Uterus (tissue), 4 donors: ENCODE data around the gene EYS. TPM values are rescaled to one million over a fixed set of nuclear protein-coding genes. Genes with fewer than 3 reads are reported as not detected.

Experiments
- DNase-seq, 2 donors: peaks; one replicate each; pipeline ENCODE4 v3.0.0-alpha.2; 2019 to 2020
- H3K27ac ChIP-seq, 2 donors: fragments of 200-600 bp; sonication (generic); 1 replicate in 1 of 2; 2 replicates in 1 of 2; pipeline ENCODE4 v1.5.1; 2016 to 2018
- H3K27me3 ChIP-seq, 2 donors: fragments of 200-600 bp; sonication (generic); one replicate each; pipeline ENCODE4 v1.5.1; 2018 to 2019; ENCODE audit warnings: control low read depth in 1 of 2
- H3K36me3 ChIP-seq, 2 donors: fragments of 200-600 bp; sonication (generic); one replicate each; pipeline ENCODE4 v1.5.1; 2019; ENCODE audit warnings: control low read depth in 1 of 2
- H3K4me1 ChIP-seq, 2 donors: fragments of 200-600 bp; sonication (generic); one replicate each; pipeline ENCODE4 v1.5.1; 2018 to 2019; ENCODE audit warnings: control low read depth in 1 of 2
- H3K4me3 ChIP-seq, 2 donors: fragments of 200-600 bp; sonication (generic); 1 replicate in 1 of 2; 2 replicates in 1 of 2; pipeline ENCODE4 v1.5.1; 2018 to 2019; ENCODE audit warnings: mild to moderate bottlenecking in 1 of 2
- H3K9me3 ChIP-seq, 2 donors: fragments of 200-600 bp; sonication (generic); one replicate each; pipeline ENCODE4 v1.5.1; 2019; ENCODE audit warnings: control low read depth in 1 of 2
- CTCF ChIP-seq, 4 experiments: fragments of 200-600 bp in 2 of 4; fragments of 450-650 bp in 2 of 4; sonication (generic) in 2 of 4; IDR thresholded peaks; one replicate each; pipeline ENCODE4 v1.5.1; 2016 to 2019; ENCODE audit warnings: antibody characterized with exemption in 4 of 4, mild to moderate bottlenecking in 2 of 4, moderate library complexity in 1 of 4
- POLR2A ChIP-seq, 2 donors: fragments of 450-650 bp; IDR thresholded peaks; one replicate each; pipeline ENCODE4 v1.6.1; 2016; ENCODE audit warnings: antibody characterized with exemption in 2 of 2, mild to moderate bottlenecking in 1 of 2, moderate library complexity in 1 of 2
- intact Hi-C: fragments of 100-400 bp; cut with DNase I; formaldehyde crosslinking; loops from one replicate; pipeline ENCODE4 v1.15.1; 2023; ENCODE audit warnings: low total_unique reads
- total RNA-seq, 4 donors: library from RNA; depleted of rRNA in 3 of 4; stranded (reverse); fragments of >200 nt in 3 of 4; gene quantifications; one replicate each; pipeline versions ENCODE4 v1.1.0 to v1.2.4, GENCODE V29; 2014 to 2023
- donor health status: DM: yes; HTN: yes; CAD: no.

EYS gene
- total RNA-seq, 4 donors from 2014 or later, result 1.3 TPM; not detected in 3

- DNase-seq, result no peak
- TF ChIP-seq POLR2A (IDR thresholded peaks at IDR 0.05), result no peak
- TF ChIP-seq CTCF (IDR thresholded peaks at IDR 0.05), result no peak
- H3K9me3 ChIP-seq, result no peaks in the 10 kb centered on the region
- H3K4me1 ChIP-seq, result no peaks in the 10 kb centered on the region
- H3K27me3 ChIP-seq, result no peaks in the 10 kb centered on the region
- no peak overlapping the region for H3K27ac ChIP-seq
- H3K36me3 ChIP-seq, result no peaks in the 10 kb centered on the region
- H3K4me3 ChIP-seq, result no peak overlapping the region
- intact Hi-C loops, result no loop called here
Observed at GRCh38 chr6:63709148-63709547, 1997.9 kb downstream of the EYS start.

GRCh38 chr6:63708631-63709030, 1998.4 kb downstream of the EYS start:
- H3K36me3 ChIP-seq, result no peaks in the 10 kb centered on the region
- H3K4me3 ChIP-seq, result no peak overlapping the region
- H3K27ac ChIP-seq, result no peak overlapping the region
- no peaks in the 10 kb centered on the region for H3K27me3 ChIP-seq
- intact Hi-C loops, result no loop called here
- no peaks in the 10 kb centered on the region for H3K4me1 ChIP-seq
- no peaks in the 10 kb centered on the region for H3K9me3 ChIP-seq
- TF ChIP-seq CTCF (IDR thresholded peaks at IDR 0.05) (no peak), POLR2A (IDR thresholded peaks at IDR 0.05) (no peak)
- no peak for DNase-seq

- H3K36me3 ChIP-seq, result no peaks in the 10 kb centered on the region
- H3K4me1 ChIP-seq, result no peaks in the 10 kb centered on the region
- TF ChIP-seq CTCF (IDR thresholded peaks at IDR 0.05) (no peak), POLR2A (IDR thresholded peaks at IDR 0.05) (no peak)
- H3K27ac ChIP-seq, result no peak overlapping the region
- no peaks in the 10 kb centered on the region for H3K9me3 ChIP-seq
- intact Hi-C loops, result no loop called here
- H3K4me3 ChIP-seq, result no peak overlapping the region
- no peak for DNase-seq
- H3K27me3 ChIP-seq, result no peaks in the 10 kb centered on the region
Observed at GRCh38 chr6:63706630-63707029, 2000.4 kb downstream of the EYS start.

- TF ChIP-seq CTCF (IDR thresholded peaks at IDR 0.05), result no peak
- no peak for TF ChIP-seq POLR2A (IDR thresholded peaks at IDR 0.05)
- Histone ChIP-seq H3K9me3 (no peaks in the 10 kb centered on the region), H3K27me3 (no peaks in the 10 kb centered on the region), H3K36me3 (no peaks in the 10 kb centered on the region), H3K4me3 (no peak overlapping the region), H3K4me1 (no peaks in the 10 kb centered on the region), H3K27ac (no peak overlapping the region)
- intact Hi-C loops, result no loop called here
- no peak for DNase-seq
Observed at GRCh38 chr6:63705707-63706106, 2001.3 kb downstream of the EYS start.

- DNase-seq, result no peak
- no peaks in the 10 kb centered on the region for H3K4me1 ChIP-seq
- TF ChIP-seq CTCF (IDR thresholded peaks at IDR 0.05), result no peak
- TF ChIP-seq POLR2A (IDR thresholded peaks at IDR 0.05), result no peak
- H3K4me3 ChIP-seq, result no peak overlapping the region
- H3K27me3 ChIP-seq, result no peaks in the 10 kb centered on the region
- intact Hi-C loops, result no loop called here
- H3K9me3 ChIP-seq, result no peaks in the 10 kb centered on the region
- H3K27ac ChIP-seq, result no peak overlapping the region
- H3K36me3 ChIP-seq, result no peaks in the 10 kb centered on the region
Observed at GRCh38 chr6:63690221-63690620, 2016.8 kb downstream of the EYS start.
